ENCODE data around the gene PCAT6.

DNA sequence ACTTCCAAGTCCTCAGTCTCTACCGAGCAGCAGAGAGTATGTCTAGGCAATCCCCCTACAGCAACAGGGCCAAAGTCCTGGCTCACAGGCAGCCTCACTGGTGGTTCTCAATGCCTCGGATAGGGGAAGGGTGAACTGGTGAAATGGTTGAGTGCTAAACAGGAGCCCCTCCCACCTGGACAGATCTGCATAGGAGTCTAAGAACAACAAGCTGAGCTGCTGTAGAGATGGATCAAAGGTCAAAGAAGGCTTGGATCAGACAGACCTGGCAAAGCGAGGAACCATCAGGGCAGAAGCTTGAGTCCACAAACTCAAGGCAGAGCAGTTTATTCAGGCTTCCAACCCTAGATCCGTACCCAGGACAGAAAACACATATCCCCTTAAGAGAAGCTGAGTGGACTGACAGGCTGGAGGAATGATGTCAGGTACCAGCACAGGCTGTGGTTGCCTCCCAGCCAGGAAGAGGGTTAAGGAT lies 46.4 kb downstream of the PCAT6 start:
- TF ChIP-seq TAF1 (IDR thresholded peaks at IDR 0.05; ENCODE audit: borderline replicate concordance, insufficient read depth, low read length) (no peak), POLR2AphosphoS5 (IDR thresholded peaks at IDR 0.05; ENCODE audit: low read depth, low read length) (no peak), REST (IDR thresholded peaks at IDR 0.05; ENCODE audit: insufficient read depth in 1 of 2, low read depth in 2 of 2, low read length in 2 of 2) (no peak)
